Measurements from ENCODE around the gene NR4A1. TPM values are rescaled to one million over a fixed set of nuclear protein-coding genes. Genes with fewer than 3 reads are reported as not detected.

Gene NR4A1
- total and polyA plus RNA-seq, 2 of the 13 experiments (the other 11 are each of a cell fraction or from before 2014, with no cell fraction given), result 5.7 to 15.2 TPM

GRCh38 chr12:52050758-52051541 is at the start of gene NR4A1 (continued):
- TF ChIP-seq BRF2 (CRISPR knock-in tag; IDR thresholded peaks at IDR 0.05) (no peak), AGO1 (IDR thresholded peaks at IDR 0.05; ENCODE audit: low read depth, low read length, poor library complexity, severe bottlenecking) (no peak), HOXD1 (CRISPR knock-in tag; IDR thresholded peaks at IDR 0.05) (no peak), LRRFIP1 (CRISPR knock-in tag; conservative IDR thresholded peaks at IDR 0.05) (no peak), FIP1L1 (IDR thresholded peaks at IDR 0.05; ENCODE audit: borderline replicate concordance, insufficient read depth, low read depth, low read length) (no peak), KDM2A (CRISPR knock-in tag; IDR thresholded peaks at IDR 0.05; ENCODE audit: borderline replicate concordance, low read depth) (peak; percentile 48; the same call in 1 of the 2 replicates), MEF2D (CRISPR knock-in tag; IDR thresholded peaks at IDR 0.05) (peak; percentile 100), MATR3 (CRISPR knock-in tag; IDR thresholded peaks at IDR 0.05) (no peak), KMT2A (CRISPR knock-in tag; IDR thresholded peaks at IDR 0.05) (no peak), ZNF629 (CRISPR knock-in tag; conservative IDR thresholded peaks at IDR 0.05) (no peak), STAG1 (CRISPR knock-in tag; IDR thresholded peaks at IDR 0.05) (no peak; the same call in 1 of the 2 replicates), HDAC1 (CRISPR knock-in tag; IDR thresholded peaks at IDR 0.05) (peak; percentile 75), TFAP4 (IDR thresholded peaks at IDR 0.05; ENCODE audit: borderline replicate concordance, low read depth) (0 out of 2 replicates have a peak, but pooled peaks have one; percentile 24), ZNF703 (CRISPR knock-in tag; IDR thresholded peaks at IDR 0.05; ENCODE audit: borderline replicate concordance) (no peak), CENPT (CRISPR knock-in tag; IDR thresholded peaks at IDR 0.05; ENCODE audit: low read depth) (no peak), SKI (IDR thresholded peaks at IDR 0.05; ENCODE audit: partially characterized antibody) (no peak), ZNF670 (CRISPR knock-in tag; IDR thresholded peaks at IDR 0.05; ENCODE audit: borderline replicate concordance) (no peak), TMF1 (CRISPR knock-in tag; IDR thresholded peaks at IDR 0.05; ENCODE audit: low read depth) (no peak), PLRG1 (conservative IDR thresholded peaks at IDR 0.05) (no peak), ZMAT3 (CRISPR knock-in tag; conservative IDR thresholded peaks at IDR 0.05) (no peak), MBNL3 (CRISPR knock-in tag; conservative IDR thresholded peaks at IDR 0.05) (no peak), CREM (IDR thresholded peaks at IDR 0.05) (peak; percentile 63), CREM (CRISPR knock-in tag; IDR thresholded peaks at IDR 0.05) (no peak), RORA (CRISPR knock-in tag; IDR thresholded peaks at IDR 0.05) (no peak), ZNF547 (CRISPR knock-in tag; IDR thresholded peaks at IDR 0.05) (no peak; the same call in 1 of the 2 replicates), ZBTB21 (CRISPR knock-in tag; IDR thresholded peaks at IDR 0.05) (peak; percentile 75)

All from HepG2 (cell line).